Measurements from ENCODE around the gene PTPRD.

Gene PTPRD

DNA sequence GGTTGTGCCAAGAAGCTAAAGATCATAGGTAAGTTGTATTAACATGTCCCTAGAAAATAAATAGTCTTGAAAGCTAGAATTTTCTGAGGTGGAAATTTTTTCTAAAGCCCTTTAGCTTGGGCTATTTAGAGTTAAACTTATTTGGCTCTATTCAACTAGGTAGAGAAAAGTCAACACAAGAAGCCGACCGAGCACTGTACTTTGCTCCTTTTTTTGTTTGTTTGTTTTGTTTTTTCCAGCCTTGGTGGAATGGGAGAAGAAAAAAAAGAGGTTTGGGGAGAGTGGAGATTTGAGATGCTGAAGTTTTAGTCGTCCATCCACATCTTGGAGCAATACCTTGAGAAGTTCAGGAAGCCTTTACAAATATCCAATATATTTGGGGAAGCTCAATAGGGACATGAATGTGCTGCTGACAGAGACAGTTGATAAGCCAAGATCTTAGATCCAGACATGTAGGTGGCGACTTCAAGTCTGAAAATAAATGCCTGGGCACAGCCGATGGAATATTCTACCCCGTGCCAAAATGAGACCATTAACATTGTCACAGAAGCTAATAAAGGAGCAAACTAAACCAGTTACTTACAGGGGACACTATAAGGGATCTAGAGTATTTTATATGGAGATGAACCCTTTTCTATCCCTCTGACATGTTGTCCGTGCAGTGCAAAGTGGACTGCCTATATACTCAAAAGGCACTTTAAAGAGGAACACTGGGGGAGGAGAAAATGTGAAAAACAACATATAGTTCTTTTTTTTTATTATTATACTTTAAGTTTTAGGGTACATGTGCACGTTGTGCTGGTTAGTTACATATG lies 466.1 kb downstream of the PTPRD start:
- DNase-seq, result no peak

DNA sequence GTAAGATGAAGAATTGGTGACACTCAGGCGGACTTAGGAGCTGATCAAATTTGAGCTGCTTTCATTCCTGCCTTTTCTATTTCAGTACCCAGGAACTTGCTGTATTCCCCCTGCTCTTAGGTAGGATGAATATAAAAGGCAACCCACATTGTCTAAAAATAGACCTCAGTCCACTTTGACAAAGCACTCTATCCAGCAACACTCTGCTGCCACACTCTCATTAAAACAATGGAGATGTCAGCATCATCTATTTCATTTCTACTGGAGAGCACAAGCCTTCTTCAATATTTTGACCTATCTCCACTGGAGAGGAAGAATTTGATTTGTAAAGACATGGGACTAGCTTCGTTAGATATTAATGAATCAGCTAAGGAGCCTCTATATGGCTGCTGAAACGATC lies 468.4 kb downstream of the PTPRD start:
- no peak for DNase-seq

DNA sequence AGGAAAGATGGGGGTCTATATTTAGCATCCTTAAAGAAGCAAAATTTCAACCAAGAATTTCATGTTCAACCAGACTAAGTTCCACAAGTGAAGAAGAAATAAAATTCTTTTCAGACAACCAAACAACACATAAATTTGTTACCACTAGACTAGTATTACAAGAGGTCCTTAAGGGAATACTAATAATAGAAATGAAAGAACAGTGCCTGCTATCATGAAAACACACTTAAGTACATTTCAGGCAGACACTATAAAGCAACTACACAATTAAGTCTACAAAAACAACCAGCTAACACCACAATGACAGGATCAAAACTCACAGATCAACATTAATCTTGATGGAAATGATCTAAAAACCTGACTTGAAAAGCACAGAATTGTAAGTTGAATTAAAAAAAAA lies 477.2 kb downstream of the PTPRD start:
- no peak for DNase-seq

DNA sequence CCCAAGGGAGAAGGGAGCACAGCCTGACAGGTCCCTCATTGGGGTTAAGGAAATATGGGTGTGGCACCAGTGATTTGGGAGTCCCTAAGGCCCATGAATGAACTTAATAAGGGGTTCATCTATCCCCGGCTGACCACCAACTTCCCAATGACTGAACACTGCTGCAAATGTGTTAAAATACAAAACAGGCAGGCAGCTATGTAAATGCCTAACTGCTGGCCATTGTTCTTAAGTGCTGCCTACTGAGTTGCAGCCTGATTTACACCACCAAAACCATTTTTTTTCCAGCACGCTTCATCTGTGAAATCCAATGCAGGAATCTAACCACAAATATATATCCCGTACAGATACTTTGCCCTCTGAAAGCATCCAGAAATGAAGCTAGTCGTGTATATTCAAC lies 478.5 kb downstream of the PTPRD start:
- no peak for DNase-seq

DNA sequence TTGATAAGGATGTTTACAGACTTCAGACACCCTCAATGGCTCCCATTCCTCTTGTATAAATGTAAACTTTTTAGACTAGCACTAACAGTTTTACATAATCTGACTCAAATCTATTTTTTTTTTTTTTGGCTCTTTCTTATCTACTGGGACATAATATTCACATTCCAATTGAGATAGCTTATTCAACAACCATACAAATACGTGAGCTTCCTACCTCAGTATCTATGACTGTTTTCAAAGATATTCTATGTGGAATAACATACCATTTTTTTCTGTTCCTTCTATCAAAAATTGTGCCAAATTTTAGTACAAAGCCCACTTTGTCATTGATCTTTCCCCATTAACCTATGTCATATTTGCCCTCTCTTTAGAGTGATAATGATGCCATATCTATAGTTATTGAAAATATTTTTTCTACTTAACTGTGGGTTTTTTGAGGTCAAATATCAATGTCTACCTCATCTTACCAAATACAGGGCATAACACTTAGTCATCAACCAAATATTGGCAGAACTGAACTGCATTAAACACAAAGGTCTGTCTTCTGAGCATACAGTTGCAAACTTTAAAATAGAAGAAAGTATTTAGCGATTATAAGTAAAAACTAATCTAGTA lies 482.6 kb downstream of the PTPRD start:
- DNase-seq, result no peak

DNA sequence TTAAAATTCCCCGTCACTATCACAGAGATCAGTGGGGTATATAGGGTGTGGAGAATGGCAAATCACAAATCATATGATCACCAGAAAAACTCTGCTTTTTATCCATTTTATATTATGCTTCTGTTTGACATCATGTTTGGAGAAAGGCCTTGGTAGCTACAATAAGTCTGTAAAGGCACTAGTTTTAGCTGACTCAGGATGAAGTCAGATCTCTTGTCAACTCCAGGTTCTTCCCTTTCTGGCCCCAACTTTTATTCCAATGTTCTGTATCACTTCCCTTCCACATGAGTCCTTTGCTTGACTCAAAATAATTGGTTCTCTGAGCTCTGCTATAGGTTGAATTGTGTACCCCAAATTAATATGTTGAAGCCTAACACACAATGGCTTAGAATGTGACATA lies 484.9 kb downstream of the PTPRD start:
- no peak for DNase-seq

DNA sequence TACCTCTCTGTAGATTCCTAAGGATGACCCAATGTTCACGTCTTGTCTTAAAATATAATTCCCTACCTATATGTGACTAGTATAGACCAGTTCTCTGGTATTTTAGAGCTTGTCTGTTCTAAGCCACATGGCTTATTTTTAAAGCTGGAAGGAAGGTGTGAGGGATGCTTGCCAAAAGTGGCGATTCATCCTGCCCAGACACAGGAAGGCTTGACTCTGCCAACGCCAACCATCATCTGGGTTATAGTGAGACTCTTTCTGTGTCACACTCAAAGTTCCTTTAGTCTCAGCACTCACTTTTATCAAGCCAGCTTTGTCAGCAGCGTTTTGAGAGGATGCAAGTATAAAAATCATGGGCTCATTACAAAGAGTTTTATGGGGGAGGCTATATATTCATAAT lies 500.0 kb downstream of the PTPRD start:
- DNase-seq, result no peak

DNA sequence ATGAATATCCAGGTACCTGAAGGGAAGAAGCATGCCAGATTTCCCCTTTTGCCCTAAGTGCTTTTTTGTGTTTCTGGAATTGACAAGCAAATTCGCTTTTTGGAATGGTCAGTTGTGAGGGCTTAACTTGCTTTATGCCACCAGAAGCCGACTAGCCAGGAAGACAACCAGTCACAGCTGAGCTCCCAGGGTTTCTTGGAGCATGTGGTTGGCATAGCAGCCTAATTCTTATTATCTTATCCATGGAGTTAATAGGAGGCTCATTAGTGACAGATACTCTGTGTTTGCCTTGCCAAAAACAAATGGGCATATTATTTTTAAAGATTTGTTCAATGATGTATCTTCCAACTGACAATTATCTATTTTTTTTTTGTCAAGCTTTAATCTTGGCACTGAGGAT lies 500.7 kb downstream of the PTPRD start:
- no peak for DNase-seq

DNA sequence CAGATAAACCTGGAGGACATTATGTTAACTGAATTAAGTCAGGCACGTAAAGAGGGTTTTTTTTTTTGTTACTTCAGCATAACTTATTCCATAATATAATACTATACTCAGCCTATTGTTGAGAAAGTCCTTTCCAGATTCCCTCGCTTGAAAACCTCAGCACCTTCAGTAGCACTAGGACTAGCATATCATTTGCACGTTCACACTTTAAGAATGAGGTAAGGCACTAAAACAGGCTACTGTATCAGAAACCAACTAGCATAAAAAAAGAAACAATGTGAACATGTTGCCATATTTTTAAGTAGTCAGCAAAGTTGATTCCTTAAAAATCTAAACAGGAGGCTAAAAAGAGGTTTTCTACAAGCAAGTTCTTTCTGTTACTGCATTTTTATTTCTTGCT lies 504.0 kb downstream of the PTPRD start:
- no peak for DNase-seq

DNA sequence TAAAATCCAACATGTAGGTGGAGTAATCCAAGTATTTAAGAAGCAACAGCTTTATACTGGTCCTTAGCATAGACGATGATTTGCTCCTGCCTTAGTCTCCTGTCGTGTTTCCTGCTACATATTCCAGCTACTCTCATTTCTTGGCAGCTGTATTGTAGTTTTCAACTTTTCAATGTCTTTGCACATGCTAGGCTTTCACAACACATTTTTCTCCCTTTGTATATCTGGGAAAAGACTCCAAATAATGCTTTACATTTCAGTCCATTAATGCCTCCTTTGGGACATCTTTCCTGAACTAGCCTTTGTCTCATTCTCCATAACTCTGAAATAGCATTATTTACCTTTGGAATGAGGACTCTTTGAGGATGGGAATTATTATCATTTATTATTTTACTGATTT lies 508.0 kb downstream of the PTPRD start:
- no peak for DNase-seq

DNA sequence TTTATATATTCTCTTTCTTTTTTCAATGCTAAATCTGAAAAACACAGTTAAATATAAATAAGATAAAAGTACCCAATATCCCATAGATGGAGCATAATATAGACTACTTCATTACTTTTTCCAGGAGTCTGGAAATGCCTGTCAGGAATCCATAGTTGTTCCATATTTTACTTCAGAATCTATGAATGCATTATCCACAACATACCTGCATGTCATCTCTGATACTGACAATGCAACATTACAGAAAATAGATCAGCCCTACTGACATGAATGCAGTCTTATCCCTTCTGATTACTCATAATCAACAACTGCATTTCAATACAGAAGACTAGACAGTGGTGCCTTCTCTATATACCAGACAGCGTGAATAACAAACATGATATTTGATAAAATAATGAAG lies 517.6 kb downstream of the PTPRD start:
- DNase-seq, result no peak

DNA sequence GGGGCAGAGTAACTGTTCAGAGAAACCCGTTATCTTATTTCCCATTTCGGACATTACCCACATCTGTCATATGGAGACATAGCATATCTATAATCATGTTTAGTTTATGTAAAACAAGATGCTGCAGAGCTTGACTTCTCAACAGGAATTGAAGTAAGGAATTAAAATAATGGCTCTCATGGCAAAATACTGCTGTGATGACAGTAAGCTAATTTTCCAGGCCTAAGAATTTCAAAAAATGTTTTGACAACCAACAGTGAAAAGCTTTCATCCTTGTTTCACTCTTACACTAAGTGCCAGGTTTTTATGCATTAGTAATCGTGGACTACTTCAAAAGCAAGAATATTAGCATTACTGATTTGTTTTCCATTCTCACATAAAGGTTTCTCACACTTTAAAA lies 518.2 kb downstream of the PTPRD start:
- no peak for DNase-seq

DNA sequence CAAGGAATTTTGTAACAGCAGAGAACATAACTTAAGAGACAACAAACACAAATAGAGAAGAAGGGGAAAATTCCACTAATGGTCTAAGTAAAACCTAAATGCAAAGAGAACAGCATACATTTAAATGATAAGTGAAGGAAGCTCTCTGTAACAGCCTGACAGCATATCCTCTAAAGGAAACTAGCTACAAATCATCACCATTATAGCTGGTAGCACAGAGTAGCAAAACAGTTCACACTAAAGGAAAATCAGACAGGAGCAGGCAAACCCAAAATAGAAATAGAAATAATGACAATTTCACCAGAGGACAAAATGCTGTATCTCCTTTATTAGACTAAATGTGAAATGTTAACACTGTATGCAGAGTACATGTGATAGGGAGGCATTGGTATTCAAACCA lies 532.8 kb downstream of the PTPRD start:
- DNase-seq, result no peak

DNA sequence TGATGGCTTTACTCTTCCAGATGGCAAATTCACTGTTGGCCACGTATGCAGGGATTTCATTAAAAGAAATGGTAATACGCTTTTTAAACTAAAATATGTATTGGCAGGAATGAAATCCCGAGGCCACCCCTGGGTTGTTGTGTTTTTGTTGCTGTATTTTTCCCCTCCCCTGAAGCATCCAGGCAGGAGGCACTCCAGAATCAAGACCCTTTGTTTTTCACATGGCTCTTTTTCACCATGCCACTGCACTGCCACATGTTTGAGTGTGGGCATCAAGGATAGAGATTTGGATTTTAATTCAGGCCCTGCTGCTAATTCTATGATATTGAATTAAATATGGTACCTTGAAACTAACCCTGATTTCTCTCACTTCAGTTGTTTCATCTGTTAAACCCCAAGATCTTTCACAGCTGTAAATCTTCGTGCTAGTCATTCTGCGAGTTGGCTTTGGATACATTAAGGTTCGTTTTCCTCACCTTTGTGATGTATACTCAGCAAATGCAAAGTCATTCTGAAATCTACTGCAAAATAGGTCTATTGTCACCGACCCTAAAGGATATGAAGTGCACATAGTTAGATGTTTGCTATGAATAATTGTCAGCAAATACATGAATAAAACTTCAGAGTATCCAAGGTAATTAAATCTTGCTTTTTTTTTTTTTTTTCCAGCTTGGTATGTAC lies 533.4 kb downstream of the PTPRD start:
- no peak for DNase-seq

DNA sequence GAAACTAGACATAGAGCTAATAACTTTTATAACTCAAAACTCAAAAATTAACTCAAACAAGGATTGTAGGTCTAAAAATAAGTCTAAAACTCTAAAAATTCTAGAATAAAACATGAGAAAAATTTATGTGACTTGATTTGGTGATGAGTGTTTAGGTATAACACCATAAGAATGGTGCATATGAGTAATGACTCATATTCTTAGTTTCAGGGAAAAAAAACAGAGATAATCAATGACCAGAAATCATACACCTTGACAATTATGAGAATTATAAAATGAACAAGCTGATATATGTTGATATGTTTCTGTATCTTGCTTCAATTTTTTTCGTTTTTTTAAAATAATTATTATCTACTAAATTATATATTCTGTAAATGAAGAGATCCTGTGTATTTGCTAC lies 541.2 kb downstream of the PTPRD start:
- DNase-seq, result no peak

DNA sequence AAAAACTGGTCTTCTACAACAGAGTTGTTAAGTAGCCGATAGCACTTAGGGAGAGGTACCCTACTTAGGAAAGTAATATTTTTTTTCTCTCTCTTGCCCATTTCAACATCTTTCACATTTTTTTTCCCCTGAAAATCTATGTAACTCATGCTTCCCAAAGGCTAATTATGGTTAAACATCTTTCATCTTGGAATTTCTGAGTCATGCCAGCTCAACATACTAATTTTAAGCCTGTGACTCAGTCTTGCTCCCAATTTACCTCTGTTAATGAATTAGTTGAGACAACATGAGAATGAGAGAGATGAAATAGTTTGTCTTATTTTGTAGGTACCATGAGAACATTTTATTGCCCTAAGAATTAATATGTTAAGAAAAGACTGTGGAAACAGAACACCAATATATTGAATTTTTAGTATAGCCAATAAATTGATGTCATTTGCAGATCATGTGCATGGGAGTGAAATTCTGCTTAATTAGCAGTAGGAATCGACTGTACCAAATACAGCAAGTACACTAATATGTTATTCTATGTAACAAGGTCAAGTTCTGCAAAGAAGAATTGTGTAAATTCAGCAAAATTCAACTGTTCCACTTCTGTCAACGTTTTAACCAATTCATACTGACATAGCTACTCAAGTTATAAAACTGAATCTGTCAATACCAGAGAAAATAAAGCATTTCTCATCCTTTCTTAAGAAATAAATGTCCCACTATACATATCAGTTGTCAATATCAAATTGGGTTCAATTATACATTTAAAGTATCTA lies 550.0 kb downstream of the PTPRD start:
- no peak for DNase-seq

DNA sequence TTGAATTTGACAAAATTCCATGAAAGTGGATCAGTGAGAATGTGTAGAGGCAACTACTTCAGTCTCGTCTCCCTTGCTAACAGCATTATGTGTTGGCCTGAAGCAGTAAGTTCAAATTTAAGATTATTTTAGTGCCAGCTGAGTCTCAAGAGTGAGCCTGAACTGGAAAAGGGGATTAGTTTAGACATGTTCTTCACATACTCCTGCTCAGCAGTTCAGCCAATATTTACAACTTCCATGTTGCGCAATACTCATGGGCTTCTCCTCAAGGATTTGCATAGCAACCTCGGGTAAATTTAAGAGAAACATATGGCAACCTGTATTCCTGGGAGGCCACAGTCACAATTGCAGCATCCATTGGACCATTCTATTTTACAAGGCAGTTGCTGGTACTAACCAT lies 553.8 kb downstream of the PTPRD start:
- DNase-seq, result no peak

DNA sequence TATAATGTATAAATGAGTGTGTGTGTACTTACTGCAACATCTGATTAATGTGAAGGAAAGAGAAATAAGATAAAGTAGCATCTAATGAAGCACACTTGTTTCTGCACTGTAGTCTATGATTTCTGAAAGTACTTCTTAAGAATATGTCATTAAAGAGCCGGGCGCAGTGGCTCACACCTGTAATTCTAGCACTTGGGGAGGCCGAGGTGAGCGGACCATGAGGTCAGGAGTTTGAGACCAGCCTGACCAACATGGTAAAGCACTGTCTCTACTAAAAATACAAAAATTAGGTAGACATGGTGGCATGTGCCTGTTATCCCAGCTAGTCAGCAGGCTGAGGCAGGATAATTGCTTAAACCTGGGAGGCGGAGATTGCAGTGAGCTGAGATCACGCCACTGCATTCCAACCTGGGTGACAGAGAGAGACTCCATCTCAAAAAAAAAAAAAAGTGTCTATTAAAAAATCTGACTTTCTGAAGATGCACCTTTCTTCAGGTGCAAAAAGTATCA lies 556.9 kb downstream of the PTPRD start:
- DNase-seq, result no peak

DNA sequence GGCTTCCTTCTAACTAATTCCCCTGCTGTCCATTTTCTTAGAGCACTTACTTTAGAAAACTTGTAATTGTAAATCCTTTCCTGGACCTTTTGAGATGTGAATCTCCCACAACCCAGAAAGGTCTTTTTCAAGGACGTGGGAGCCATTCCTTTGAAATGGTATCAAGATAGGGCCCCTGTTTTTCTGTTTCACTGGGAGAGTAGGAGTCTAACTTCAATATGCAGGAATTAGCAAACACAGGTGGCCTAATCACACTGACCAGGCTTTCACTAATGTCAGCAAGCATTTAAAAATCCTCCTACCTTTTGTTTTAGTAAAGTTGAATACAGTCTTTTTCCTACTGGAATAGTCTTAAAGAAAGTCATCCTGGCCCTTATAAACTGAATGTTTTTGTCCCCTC lies 558.3 kb downstream of the PTPRD start:
- no peak for DNase-seq

DNA sequence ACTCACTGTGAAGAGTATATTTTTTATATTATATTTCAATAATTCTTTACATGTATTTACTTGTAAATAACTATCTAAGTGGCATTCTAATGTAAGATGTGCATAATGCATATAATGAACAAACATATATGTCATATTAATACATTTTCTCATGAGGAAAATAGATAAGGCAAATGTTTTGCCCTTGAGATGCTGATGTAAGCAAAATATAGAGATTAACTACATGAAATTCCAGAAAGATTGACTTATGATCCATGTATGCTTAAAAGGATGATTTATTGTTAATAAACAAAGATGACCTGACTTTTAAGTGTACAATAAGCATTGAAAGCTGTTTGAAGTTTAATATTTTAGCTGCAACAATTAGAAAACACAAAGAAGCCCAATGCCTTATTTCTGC lies 559.9 kb downstream of the PTPRD start:
- DNase-seq, result no peak

DNA sequence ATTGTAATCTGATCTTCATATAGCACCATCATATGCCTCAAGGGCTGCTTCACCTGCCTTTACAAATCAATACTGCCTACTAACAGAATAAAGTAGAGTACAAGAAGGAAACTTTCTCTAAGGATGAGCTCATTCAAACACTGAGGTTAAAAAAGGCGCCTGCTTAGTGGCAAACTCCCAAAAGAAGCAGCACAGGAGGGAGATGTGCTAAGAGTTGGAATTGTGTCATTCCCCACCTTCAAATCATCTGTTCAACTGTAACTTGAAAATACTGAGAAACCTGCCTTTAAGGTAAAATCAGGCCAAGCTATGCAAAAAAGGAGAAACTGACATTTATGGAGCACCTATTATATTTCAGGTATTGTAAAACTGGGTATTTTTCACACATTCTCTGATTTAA lies 560.6 kb downstream of the PTPRD start:
- DNase-seq, result no peak

DNA sequence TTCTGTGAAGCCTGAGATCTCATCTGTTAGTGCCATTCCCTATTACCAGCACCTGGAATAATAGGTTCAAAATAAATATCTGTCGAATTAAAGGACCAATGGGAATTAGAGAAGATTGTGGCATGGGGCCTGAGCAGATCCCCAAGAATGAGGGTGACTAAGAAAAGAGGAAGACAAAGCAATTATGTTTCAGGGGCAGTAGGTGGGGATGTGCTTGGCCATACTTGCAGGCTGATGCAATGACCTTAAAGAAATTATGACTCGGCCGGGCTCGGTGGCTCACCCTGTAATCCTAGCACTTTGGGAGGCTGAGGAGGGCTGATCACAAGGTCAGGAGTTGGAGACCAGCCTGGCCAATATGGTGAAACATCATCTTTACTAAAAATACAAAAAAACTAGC lies 562.8 kb downstream of the PTPRD start:
- DNase-seq, result no peak

DNA sequence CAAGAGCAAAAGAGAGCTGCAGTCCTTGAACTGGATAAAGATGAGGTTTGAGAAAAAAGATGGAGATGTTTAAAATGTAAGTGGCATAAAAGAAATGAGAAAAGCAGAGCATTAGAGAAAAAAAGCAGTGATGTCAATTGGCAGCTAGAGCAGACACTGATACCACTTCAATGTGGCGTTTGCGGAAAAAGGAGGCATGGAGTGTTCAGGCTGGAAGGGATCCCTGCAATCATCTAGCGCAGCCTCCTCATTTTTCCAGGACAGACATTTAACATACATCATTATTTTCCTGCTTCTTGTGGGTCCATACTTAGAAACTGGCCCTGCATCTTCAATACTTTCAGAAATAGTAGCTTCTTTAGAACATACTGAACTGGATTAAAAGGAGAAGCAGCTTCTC lies 563.8 kb downstream of the PTPRD start:
- DNase-seq, result no peak
